Measurements from ENCODE around the gene DMBT1. TPM values are rescaled to one million over a fixed set of nuclear protein-coding genes. Genes with fewer than 3 reads are reported as not detected.
A peak's percentile ranks its signal among the peaks of the same experiment; 100 is the strongest.

The DMBT1 gene
- total and polyA plus RNA-seq, 8 donors, result 0.21 to 242 (median 1.3) TPM

DNA sequence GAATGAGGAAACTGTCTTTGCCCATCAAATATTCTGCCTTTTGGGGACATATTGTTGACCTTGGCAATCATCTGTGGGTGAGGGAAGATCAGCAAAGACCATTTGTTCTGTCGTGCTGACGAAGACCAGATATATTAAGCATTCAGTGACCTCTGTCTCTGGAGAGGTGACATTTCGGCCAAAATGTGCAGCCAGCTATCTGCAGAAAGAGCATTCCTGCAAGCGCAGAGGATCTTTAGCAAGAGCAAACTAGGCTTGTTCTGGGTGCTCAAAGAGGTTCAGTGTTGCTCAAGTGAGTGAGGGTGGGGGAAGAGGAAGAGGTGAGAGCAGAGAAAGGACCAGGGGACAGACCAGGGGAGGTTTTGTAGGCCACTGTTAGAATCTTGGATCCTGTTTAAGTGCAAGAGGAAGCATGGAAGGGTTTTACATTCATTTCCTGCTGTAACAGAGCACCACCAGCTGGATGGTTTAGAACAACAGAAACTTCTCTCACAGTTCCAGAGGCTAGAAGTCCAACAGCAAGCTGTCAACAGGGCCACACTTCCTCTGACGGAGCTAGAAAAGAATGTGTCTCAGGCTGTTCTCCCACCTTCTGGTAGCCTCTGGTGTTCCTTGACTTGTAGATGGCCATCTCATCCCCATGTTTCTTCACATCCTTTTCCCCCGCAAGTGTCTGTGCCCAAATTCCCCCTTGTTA lies 127.9 kb downstream of the DMBT1 start:
- Histone ChIP-seq H3K36me3 (no peaks in the 10 kb centered on the region), H3K27ac (no peak overlapping the region), H3K9me3 (no peaks in the 10 kb centered on the region), H3K27me3 (no peaks in the 10 kb centered on the region), H3K4me1 (no peaks in the 10 kb centered on the region), H3K4me3 (no peak overlapping the region)
- intact Hi-C loops (cut with DNase I), result no loop called here
- ATAC-seq, result peak; percentile 87
- TF ChIP-seq CTCF (IDR thresholded peaks at IDR 0.05), result peak in 1 of 2 donors; percentile 12
- DNase-seq, result peak in 1 of 4 donors; percentile 14

DNA sequence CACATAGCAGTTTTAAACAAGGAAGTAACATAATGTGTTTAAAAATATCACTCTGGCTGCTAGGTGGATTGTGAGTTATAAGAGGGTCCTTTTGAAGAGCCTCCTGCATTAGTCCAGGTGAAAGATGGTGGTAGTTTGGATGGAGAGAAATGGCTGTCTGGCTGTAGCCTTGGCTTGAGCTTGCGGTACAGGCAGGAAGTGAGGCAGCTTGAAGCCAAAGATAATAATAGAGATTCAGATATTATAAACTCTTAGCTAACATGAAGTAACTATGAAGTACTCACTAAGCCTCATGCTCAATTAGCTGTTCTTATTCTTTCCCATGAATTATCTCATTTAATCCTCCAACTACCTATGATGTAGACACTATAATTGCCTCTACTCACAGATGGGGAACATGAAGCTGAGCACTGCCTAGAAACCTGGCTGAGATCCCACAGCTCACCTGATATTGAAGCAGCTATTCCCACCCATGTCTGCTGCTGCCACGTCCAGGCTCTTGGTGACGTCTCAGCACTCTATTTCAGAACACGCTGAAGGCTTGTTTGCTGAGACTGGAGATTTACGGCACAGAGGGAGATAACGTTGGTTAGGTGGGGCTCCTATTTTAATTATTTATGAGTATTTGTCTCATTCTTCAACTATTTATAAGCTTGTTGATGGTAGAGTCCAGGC lies 128.7 kb downstream of the DMBT1 start:
- H3K27me3 ChIP-seq, result no peaks in the 10 kb centered on the region
- TF ChIP-seq CTCF (IDR thresholded peaks at IDR 0.05), result no peak
- H3K36me3 ChIP-seq, result no peaks in the 10 kb centered on the region
- no peak overlapping the region for H3K4me3 ChIP-seq
- no peak overlapping the region for H3K27ac ChIP-seq
- H3K9me3 ChIP-seq, result no peaks in the 10 kb centered on the region
- H3K4me1 ChIP-seq, result no peaks in the 10 kb centered on the region
- ATAC-seq (no peak), DNase-seq (no peak)
- intact Hi-C loops (cut with DNase I), result no loop called here

DNA sequence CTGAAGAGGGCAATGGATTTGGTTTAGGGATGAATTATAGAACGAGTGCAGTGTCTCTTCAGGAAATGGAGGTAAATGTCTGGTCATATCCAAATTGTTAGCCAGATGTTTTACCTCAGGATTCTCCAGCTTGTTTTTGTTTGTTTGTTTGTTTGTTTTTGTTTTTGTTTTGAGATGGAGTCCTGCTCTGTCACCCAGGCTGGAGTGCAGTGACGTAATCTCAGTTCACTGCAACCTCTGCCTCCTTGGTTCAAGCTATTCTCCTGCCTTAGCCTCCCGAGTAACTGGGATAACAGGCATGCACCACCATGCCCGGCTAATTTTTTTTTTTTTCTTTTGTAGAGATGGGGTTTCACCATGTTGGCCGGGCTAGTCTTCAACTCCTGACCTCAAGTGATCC lies 132.2 kb downstream of the DMBT1 start:
- no peak overlapping the region for H3K27ac ChIP-seq
- no peak overlapping the region for H3K4me3 ChIP-seq
- intact Hi-C loops (cut with DNase I), result no loop called here
- H3K36me3 ChIP-seq, result no peaks in the 10 kb centered on the region
- no peaks in the 10 kb centered on the region for H3K4me1 ChIP-seq
- no peak for DNase-seq
- H3K9me3 ChIP-seq, result no peaks in the 10 kb centered on the region
- no peak for ATAC-seq
- TF ChIP-seq CTCF (IDR thresholded peaks at IDR 0.05), result no peak
- no peaks in the 10 kb centered on the region for H3K27me3 ChIP-seq

Other genes with a start within 250 kb of the DMBT1 start
- gene PLEKHA1, start 186.0 kb upstream of the DMBT1 start, total RNA-seq, result 10 to 100 TPM; 43.1 to 57.9 TPM
- gene PLEKHA1, start 186.0 kb upstream of the DMBT1 start, polyA plus RNA-seq (ENCODE audit: insufficient read length in 6 of 6), result 10 to 100 TPM; 40.5 to 44.4 (median 43.1) TPM
- gene ARMS2, start 106.1 kb upstream of the DMBT1 start, total RNA-seq, result not detected
- under 1 TPM in 1 of 6 donors, not detected in 5; 0.24 TPM for gene ARMS2, start 106.1 kb upstream of the DMBT1 start, polyA plus RNA-seq (ENCODE audit: insufficient read length in 6 of 6)
- gene HTRA1, start 99.2 kb upstream of the DMBT1 start, total RNA-seq, result 100 to 1,000 TPM in 1 of 2 donors, 10 to 100 TPM in 1; 80.5 to 124 TPM
- 10 to 100 TPM; 51.3 to 84.9 (median 69.3) TPM for gene HTRA1, start 99.2 kb upstream of the DMBT1 start, polyA plus RNA-seq (ENCODE audit: insufficient read length in 6 of 6)
- not detected for gene C10orf120, start 139.1 kb downstream of the DMBT1 start, total RNA-seq
- not detected for gene C10orf120, start 139.1 kb downstream of the DMBT1 start, polyA plus RNA-seq (ENCODE audit: insufficient read length in 6 of 6)

Measured in left lung (tissue), 10 donors.